ENCODE data around the gene ASB18.
"Not testable (repeated sequence)": the region's sequence is repeated elsewhere in the genome, so short reads cannot be mapped to it uniquely, and the experiment has no call there.

ASB18 gene

GRCh38 chr2:236286873-236287545 lies 22.8 kb upstream of the ASB18 start:
- no peak for DNase-seq (ENCODE audit: low read depth in 2 of 2)

- DNase-seq (ENCODE audit: low read depth in 2 of 2), result no peak
Observed at GRCh38 chr2:236284208-236284607, 20.0 kb upstream of the ASB18 start.

GRCh38 chr2:236282406-236282805 lies 18.2 kb upstream of the ASB18 start:
- no peak for DNase-seq (ENCODE audit: low read depth in 2 of 2)

DNA sequence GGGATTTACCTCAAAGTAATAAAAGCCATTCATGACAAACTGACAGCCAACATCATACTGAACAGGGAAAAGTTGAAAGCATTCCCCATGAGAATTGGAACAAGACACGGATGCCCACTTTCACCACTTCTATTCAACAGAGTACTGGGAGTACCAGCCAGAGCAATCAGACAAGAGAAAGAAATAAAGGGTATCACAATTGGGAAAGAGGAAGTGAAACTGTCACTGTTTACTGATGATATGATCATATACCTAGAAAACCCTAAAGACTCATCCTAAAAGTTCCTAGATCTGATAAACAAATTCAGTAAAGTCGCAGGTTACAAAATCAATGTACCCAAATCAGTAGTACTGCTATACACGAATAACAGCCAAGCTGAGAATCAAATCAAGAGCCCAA lies 17.2 kb upstream of the ASB18 start:
- DNase-seq (ENCODE audit: low read depth in 2 of 2), result no peak

DNA sequence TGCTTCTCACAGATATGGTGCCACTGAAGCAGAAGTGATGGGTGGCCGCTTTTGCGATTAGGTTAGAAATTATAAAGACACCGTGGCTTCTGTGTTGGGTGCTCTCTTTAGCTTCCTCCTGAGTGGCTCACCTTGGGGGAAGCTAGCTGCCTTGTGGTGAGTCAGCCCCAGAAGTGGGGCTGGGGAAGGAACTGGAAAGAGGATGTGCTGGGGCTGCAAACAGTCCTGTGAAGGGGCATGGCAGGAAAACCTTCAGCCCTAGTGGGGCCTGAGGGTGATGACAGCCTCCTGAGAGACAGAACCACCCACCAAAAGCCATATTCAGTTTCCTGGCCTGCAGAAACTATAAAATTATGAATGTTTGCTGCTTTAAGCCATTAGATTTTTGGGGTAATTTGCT lies 8.9 kb upstream of the ASB18 start:
- no peak for DNase-seq (ENCODE audit: low read depth in 2 of 2)

GRCh38 chr2:236271851-236272250 lies 7.6 kb upstream of the ASB18 start:
- no peak for DNase-seq (ENCODE audit: low read depth in 2 of 2)

- not testable (repeated sequence) for DNase-seq (ENCODE audit: low read depth in 2 of 2)
Observed at GRCh38 chr2:236269876-236270275, 5.7 kb upstream of the ASB18 start.

- DNase-seq (ENCODE audit: low read depth in 2 of 2), result no peak
Observed at GRCh38 chr2:236265675-236266074, 1.5 kb upstream of the ASB18 start.

DNA sequence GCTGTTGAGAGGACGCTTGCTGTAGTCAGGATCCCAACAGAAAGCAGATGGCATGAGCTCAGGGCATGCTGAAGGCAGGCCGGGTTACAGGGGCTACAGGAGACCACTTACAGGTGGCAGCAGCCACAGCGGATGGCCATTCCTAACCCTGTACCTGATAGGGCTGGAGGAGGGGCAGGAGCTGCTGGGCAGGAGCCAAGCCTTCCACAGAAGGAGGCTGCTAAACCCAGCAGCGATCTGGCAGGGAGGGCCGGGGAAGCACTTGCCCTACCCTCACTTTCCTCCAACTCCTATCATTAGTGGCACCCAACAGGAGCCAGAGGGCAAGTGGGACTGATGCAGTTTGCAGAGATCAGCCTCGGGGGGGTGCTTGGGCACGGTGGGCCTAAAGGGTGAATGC lies 2.0 kb downstream of the ASB18 start:
- DNase-seq (ENCODE audit: low read depth in 2 of 2), result no peak

- DNase-seq (ENCODE audit: low read depth in 2 of 2), result no peak
Observed at GRCh38 chr2:236261452-236261851, 2.8 kb downstream of the ASB18 start.

DNA sequence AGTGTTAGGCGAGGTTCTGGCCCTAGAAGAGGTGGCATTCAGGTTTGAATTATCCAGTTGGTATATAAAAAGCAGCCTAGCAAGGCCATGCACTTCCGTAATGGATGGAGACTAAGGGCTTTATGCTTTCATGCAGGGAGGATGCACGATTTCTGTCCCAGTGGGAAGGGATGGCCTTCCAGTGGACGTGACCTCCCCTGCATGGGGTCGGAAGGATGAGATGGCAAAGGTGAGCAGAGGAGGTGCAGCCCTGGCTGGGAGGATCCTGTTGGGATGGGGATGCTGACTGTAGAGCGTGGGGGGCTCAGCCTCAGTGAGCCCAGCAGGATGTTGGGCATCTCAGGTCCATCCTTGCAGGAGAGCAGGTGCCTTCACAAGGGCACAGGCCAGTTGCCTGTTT lies 4.8 kb downstream of the ASB18 start:
- DNase-seq (ENCODE audit: low read depth in 2 of 2), result no peak

- DNase-seq (ENCODE audit: low read depth in 2 of 2), result no peak
Observed at GRCh38 chr2:236257575-236257974, 6.6 kb downstream of the ASB18 start.

DNA sequence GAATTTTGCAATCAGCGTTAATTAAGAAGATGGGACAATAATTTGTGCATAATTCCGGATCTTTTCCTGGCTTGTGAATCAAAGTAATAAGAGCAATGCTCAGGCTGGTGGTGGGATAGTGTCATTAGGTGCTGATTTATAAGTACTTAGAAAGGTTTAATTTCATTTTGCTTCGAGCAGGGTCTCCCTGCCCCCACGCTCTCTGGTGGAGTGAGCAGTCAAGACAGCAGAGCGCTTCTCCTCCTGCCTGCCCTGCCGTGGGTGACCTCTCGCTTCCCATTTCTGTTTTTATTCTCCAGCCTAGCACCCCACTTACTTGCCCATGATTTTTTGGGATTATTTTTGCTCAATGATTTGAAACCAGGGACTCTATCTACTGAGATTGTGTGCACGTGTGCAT lies 7.1 kb downstream of the ASB18 start:
- no peak for DNase-seq (ENCODE audit: low read depth in 2 of 2)

- no peak for DNase-seq (ENCODE audit: low read depth in 2 of 2)
Observed at GRCh38 chr2:236256366-236256985, 7.7 kb downstream of the ASB18 start.

DNA sequence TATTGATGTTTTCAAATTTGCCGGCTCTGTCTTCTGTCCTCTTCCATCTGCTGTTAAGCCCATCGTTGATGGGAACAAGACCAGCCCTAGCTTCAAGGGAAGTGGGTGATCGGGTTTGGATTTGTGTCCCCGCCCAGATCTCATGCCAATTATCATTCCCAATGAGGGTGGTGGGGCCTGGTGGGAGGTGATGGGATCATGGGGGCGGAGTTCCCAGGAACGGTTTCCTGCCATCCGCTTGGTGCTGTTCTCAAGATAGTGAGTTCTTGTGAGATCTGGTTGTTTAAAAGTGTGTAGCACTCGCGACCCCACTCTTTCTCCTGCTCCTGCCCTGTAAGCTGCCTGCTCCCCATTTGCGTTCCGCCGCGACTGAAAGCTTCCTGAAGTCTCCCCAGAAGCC lies 9.5 kb downstream of the ASB18 start:
- no peak for DNase-seq (ENCODE audit: low read depth in 2 of 2)

GRCh38 chr2:236254001-236254400 lies 10.2 kb downstream of the ASB18 start:
- DNase-seq (ENCODE audit: low read depth in 2 of 2), result no peak

- DNase-seq (ENCODE audit: low read depth in 2 of 2), result no peak
Observed at GRCh38 chr2:236252602-236253001, 11.6 kb downstream of the ASB18 start.

- no peak for DNase-seq (ENCODE audit: low read depth in 2 of 2)
Observed at GRCh38 chr2:236250909-236251579, 13.2 kb downstream of the ASB18 start.

DNA sequence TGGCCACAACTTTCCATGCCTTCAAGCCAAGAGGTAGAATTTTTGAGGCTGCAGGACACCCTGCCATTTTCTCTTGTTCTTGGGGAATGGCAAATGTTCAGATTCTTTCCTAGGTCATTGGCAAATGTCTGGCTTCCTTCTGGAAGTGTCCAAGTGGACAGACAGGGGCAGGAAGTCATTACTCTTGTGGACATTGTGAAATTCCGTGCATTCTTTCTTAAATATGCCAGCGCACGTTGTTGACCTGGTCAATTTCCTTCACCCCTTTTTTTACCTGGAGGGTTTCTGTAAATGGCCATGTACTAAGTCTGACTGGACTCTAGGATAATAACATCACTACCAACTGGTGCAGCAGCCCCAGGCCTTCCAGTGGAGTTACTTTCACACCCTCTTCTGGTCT lies 13.9 kb downstream of the ASB18 start:
- no peak for DNase-seq (ENCODE audit: low read depth in 2 of 2)

GRCh38 chr2:236249066-236249465 lies 15.1 kb downstream of the ASB18 start:
- no peak for DNase-seq (ENCODE audit: low read depth in 2 of 2)

- no peak for DNase-seq (ENCODE audit: low read depth in 2 of 2)
Observed at GRCh38 chr2:236246711-236247246, 17.4 kb downstream of the ASB18 start.

DNA sequence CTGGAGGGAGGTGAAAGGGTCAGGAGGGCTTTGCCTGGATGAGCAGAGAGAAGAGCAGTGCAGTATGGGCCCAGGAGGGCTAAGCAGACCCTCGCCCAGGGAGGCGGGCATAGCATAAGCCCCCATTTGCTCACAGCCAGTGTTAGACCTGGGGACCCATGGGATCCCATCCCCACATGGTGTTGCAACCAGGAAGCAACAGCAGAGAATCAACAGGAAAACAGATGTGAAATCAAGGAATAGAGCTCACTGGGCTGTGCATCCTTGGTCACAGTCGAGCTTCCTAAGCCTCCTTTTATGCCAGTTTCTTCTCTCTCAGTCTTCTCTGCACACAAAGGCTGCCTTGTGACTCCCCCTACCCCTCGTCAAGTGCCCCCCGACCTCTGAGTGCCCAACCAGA lies 19.9 kb downstream of the ASB18 start:
- DNase-seq (ENCODE audit: low read depth in 2 of 2), result no peak

GRCh38 chr2:236242057-236242495 lies 22.1 kb downstream of the ASB18 start:
- DNase-seq (ENCODE audit: low read depth in 2 of 2), result no peak

All from stimulated activated CD4-positive, alpha-beta T cell treated with anti-CD3 and anti-CD28 coated beads, Interleukin-12 subunit alpha, Interleukin-12 subunit beta, amount 100 ng/mL, for 24 hours (primary cell).